Measurements from ENCODE around the gene UROC1.

The UROC1 gene

DNA sequence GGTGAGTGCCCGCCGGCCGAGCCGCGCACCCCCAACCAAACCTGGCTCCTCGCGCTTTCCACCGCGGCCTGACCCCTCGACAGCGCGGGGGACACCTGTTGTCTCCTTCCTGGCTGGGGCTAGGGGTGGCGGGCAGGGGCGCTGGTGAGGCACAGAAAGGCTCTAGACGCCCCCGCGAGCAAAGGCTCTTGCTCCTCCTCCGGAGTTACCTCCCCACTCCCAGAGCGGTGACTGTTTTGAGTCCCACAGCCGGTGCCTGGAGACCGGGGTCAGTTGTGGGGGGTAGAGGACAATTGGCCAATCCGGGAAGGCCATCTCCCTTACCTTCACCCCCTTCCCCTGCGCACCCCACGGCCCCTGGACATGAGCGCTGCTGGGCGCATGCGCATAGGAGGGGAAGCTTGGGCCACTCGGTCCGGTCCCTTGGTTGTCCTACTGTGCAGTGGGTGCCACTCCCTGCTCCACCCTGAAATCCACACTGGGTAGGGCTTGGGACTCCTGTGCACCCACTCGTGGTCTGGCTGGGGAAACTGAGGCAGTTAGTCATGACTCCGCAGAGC is 6.9 kb upstream of the UROC1 start:
- no peaks in the 10 kb centered on the region for H3K9me3 ChIP-seq (ENCODE audit: control insufficient read depth in 1 of 2, low read length in 2 of 2)
- peaks cover 3 to 8% of the 10 kb centered on the region in 2 donors for H3K27me3 ChIP-seq (ENCODE audit: control insufficient read depth in 1 of 2, insufficient read depth in 2 of 2, low read length in 2 of 2)
- peak overlapping the region in 1 of 2 donors; percentile 41 for H3K9ac ChIP-seq (ENCODE audit: low read depth in 1 of 2, low read length in 2 of 2)
- H3K4me3 ChIP-seq (ENCODE audit: low read depth in 1 of 2, low read length in 2 of 2): peak overlapping the region; percentile 61 to 68
- no peak overlapping the region for H3K27ac ChIP-seq (ENCODE audit: low read depth, low read length)
- H3K36me3 ChIP-seq (ENCODE audit: control insufficient read depth in 1 of 2, insufficient read depth in 2 of 2, low read length in 2 of 2): no peaks in the 10 kb centered on the region
- H3K4me1 ChIP-seq (ENCODE audit: control insufficient read depth in 1 of 2, insufficient read depth in 2 of 2, low read length in 2 of 2): peaks cover 14 to 20% of the 10 kb centered on the region in 2 donors

DNA sequence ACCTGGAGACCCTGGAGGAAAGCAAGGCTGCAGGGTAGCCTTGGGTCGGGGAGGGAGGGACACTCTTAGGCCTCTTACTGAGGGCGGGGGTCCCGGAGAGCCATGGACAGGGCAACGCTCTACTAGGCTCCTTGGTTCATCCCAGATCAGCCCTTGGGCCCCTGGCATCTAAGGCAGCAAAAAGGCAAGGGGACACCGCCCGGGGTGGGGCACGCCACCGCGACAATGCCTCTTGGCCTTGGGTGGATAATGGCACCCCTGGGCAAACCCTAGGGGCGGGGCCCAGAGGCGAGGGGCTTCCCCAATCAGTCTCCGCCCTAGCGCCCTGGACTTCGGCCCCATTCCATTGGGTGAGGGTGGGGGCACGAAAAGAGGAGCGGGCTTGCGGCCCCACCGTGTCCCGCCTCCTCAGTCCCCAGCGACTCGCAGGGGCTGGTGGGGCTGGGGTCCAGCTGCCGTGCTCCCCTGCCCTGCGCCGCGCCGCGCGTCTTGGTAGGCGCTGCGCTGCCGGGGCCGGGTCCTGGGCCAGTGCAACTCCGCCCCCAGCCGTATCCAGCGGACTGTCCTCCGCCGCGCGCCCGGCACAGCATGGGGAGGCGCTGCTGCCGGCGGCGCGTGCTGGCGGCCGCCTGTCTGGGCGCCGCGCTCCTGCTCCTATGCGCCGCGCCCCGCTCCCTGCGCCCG is 6.3 kb upstream of the UROC1 start, which contains the start of gene CHST13:
CHST13 (plus strand) TSS at position 411 of the 684 bp plus-strand sequence; CDS start at position 589, 178 bp downstream.
- Histone ChIP-seq H3K4me3 (ENCODE audit: low read depth in 1 of 2, low read length in 2 of 2) (peak within 1 kb of the TSS; percentile 61 to 68), H3K4me1 (ENCODE audit: control insufficient read depth in 1 of 2, insufficient read depth in 2 of 2, low read length in 2 of 2) (peaks cover 14 to 16% of the 10 kb centered on the region in 2 donors), H3K27ac (ENCODE audit: low read depth, low read length) (no peak within 1 kb of the TSS)

DNA sequence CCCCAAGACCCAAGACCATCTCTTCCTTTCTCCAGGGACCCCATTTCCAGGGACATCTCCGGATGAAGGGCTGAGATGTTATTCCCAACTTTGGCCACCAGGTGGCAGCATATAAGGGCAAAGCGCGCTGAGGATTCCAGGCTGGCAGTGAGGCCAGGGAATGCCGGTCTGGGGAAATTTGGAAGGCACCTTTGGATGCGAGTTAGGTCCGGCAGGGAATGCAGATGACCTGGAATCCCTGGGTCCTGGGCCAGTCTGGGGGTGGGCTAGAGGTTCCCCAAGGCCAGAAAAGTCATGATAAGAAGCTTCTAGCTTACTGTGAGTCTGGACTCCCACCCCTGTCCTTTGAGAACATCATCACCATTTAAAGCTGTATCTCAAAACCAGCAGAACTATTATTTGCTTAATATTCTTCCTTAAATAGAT is 4.8 kb upstream of the UROC1 start:
- H3K4me1 ChIP-seq (ENCODE audit: control insufficient read depth in 1 of 2, insufficient read depth in 2 of 2, low read length in 2 of 2): peaks cover 9 to 14% of the 10 kb centered on the region in 2 donors
- H3K9ac ChIP-seq (ENCODE audit: low read depth in 1 of 2, low read length in 2 of 2): no peak overlapping the region
- H3K27me3 ChIP-seq (ENCODE audit: control insufficient read depth in 1 of 2, insufficient read depth in 2 of 2, low read length in 2 of 2): peaks cover 3 to 8% of the 10 kb centered on the region in 2 donors
- H3K27ac ChIP-seq (ENCODE audit: low read depth, low read length): no peak overlapping the region
- H3K4me3 ChIP-seq (ENCODE audit: low read depth in 1 of 2, low read length in 2 of 2): no peak overlapping the region
- H3K36me3 ChIP-seq (ENCODE audit: control insufficient read depth in 1 of 2, insufficient read depth in 2 of 2, low read length in 2 of 2): no peaks in the 10 kb centered on the region
- H3K9me3 ChIP-seq (ENCODE audit: control insufficient read depth in 1 of 2, low read length in 2 of 2): no peaks in the 10 kb centered on the region

More for the DNA sequence above, 6.3 kb upstream of the UROC1 start, which contains the start of gene CHST13:
- Histone ChIP-seq H3K36me3 (ENCODE audit: control insufficient read depth in 1 of 2, insufficient read depth in 2 of 2, low read length in 2 of 2) (no peaks in the 10 kb centered on the region), H3K9me3 (ENCODE audit: control insufficient read depth in 1 of 2, low read length in 2 of 2) (no peaks in the 10 kb centered on the region), H3K9ac (ENCODE audit: low read depth in 1 of 2, low read length in 2 of 2) (peak within 1 kb of the TSS in 1 of 2 donors; percentile 41), H3K27me3 (ENCODE audit: control insufficient read depth in 1 of 2, insufficient read depth in 2 of 2, low read length in 2 of 2) (peaks cover 3 to 8% of the 10 kb centered on the region in 2 donors)

DNA sequence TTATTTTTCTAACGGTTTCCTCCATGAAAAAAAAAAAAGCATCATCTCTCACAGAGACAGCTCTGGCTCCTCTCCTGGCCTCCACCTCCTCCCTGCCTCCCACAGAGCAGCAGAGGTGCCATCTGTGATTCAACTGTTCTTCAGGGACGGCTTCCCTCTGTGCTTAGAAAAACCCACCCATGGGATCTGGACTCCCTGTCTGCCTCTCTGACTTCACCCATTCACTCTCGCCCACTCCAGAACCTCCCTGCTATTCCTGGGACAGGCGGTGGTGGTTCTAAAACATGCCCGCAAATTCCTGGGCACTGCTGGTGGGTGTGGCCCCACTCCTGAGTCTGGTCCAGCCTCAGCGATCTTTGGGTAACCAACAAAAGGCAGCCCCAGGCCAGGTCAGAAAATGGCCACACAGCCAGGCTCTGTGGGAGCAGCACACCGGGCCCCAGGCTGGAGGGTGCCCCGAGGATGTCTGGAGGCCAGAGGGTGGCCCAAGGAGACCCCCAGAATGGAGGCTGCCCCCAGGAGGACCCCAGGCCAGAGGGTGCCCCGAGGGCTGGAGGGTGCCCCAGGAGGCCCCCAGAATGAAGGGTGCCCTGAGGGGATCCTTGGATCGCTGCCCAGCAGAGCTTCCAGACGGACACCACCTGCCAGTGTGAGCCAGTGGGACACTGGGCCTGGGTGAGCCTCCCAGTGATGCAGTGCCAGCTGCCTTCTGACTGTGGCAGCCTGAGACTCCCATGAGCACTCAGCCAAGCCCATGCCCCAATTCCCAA is 3.7 kb upstream of the UROC1 start:
- Histone ChIP-seq H3K27ac (ENCODE audit: low read depth, low read length) (no peak overlapping the region), H3K36me3 (ENCODE audit: control insufficient read depth in 1 of 2, insufficient read depth in 2 of 2, low read length in 2 of 2) (no peaks in the 10 kb centered on the region), H3K9me3 (ENCODE audit: control insufficient read depth in 1 of 2, low read length in 2 of 2) (no peaks in the 10 kb centered on the region), H3K4me3 (ENCODE audit: low read depth in 1 of 2, low read length in 2 of 2) (no peak overlapping the region), H3K4me1 (ENCODE audit: control insufficient read depth in 1 of 2, insufficient read depth in 2 of 2, low read length in 2 of 2) (peaks cover 9 to 14% of the 10 kb centered on the region in 2 donors), H3K9ac (ENCODE audit: low read depth in 1 of 2, low read length in 2 of 2) (no peak overlapping the region), H3K27me3 (ENCODE audit: control insufficient read depth in 1 of 2, insufficient read depth in 2 of 2, low read length in 2 of 2) (peaks cover 3 to 8% of the 10 kb centered on the region in 2 donors)

DNA sequence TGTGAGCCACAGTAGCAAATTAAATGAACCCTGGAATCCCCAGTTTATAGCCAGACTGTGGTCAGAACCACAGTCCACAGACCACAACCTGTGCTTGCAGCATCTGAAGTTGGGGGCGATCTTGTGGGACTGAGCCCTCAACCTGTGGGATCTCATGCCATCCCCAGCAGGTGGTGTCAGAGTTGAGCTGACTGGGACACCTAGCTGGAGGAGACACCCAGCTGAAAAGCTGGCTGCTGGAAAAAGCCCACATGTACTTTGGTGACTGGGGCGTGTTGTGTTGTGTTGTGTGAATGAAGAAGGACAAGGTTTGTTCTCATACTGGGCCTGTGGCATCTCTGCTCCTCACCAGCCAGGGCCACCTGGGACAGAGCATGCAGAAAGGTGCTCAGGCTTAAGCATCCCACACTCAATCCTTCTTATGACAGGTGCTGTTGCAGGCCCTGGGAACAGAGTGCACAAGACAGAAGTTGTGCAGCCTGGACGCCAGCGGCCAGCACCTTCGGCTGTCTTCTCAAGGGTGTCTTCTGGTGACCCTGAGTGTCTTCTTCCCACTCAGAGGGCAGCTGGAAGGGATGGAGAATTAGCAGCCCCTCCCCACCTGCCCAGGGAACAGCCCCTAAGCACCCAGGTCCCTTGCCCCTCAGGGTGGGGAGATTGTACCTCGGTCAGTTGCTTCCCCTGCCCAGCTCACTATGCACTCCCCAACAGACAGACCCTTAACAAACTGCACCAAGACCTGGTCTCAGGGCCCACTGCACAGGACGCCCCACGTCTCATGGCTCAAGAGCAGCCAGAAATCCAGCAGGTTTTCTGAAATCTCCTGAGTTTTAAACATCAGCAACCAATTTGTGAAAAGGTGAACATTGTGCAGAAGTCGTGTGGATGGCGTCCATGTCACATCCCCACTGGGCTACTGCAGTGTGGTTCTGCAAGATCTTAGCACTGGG is 2.2 kb upstream of the UROC1 start:
- Histone ChIP-seq H3K4me3 (ENCODE audit: low read depth in 1 of 2, low read length in 2 of 2) (no peak overlapping the region), H3K36me3 (ENCODE audit: control insufficient read depth in 1 of 2, insufficient read depth in 2 of 2, low read length in 2 of 2) (no peaks in the 10 kb centered on the region), H3K9me3 (ENCODE audit: control insufficient read depth in 1 of 2, low read length in 2 of 2) (no peaks in the 10 kb centered on the region), H3K4me1 (ENCODE audit: control insufficient read depth in 1 of 2, insufficient read depth in 2 of 2, low read length in 2 of 2) (peaks cover 8 to 12% of the 10 kb centered on the region in 2 donors), H3K27ac (ENCODE audit: low read depth, low read length) (no peak overlapping the region), H3K9ac (ENCODE audit: low read depth in 1 of 2, low read length in 2 of 2) (no peak overlapping the region), H3K27me3 (ENCODE audit: control insufficient read depth in 1 of 2, insufficient read depth in 2 of 2, low read length in 2 of 2) (peaks cover 3 to 8% of the 10 kb centered on the region in 2 donors)

DNA sequence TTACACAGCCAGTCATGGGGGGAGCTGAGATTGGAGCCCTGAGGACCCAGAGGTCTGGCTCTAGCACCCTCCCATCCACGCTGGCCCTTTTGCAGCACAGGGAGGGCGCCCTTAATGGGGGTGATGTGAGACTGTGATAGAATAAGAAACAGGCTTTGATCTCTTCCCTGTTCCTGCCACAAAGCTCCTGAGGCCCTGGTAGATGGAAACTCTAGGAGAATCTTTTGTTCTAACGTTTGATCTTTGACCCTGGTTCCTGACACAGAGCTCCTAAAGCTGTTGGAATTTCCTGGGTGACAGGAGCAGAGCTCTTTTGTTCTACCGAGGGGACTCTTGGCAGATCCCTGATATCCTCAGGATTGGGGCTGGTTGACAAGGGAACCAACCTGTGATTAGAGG is 1.2 kb upstream of the UROC1 start:
- H3K4me3 ChIP-seq (ENCODE audit: low read depth in 1 of 2, low read length in 2 of 2): no peak overlapping the region
- H3K9me3 ChIP-seq (ENCODE audit: control insufficient read depth in 1 of 2, low read length in 2 of 2): no peaks in the 10 kb centered on the region
- H3K27ac ChIP-seq (ENCODE audit: low read depth, low read length): no peak overlapping the region
- no peak overlapping the region for H3K9ac ChIP-seq (ENCODE audit: low read depth in 1 of 2, low read length in 2 of 2)
- no peaks in the 10 kb centered on the region for H3K36me3 ChIP-seq (ENCODE audit: control insufficient read depth in 1 of 2, insufficient read depth in 2 of 2, low read length in 2 of 2)
- H3K27me3 ChIP-seq (ENCODE audit: control insufficient read depth in 1 of 2, insufficient read depth in 2 of 2, low read length in 2 of 2): peaks cover 3 to 6% of the 10 kb centered on the region in 2 donors
- H3K4me1 ChIP-seq (ENCODE audit: control insufficient read depth in 1 of 2, insufficient read depth in 2 of 2, low read length in 2 of 2): peaks cover 4 to 6% of the 10 kb centered on the region in 2 donors

DNA sequence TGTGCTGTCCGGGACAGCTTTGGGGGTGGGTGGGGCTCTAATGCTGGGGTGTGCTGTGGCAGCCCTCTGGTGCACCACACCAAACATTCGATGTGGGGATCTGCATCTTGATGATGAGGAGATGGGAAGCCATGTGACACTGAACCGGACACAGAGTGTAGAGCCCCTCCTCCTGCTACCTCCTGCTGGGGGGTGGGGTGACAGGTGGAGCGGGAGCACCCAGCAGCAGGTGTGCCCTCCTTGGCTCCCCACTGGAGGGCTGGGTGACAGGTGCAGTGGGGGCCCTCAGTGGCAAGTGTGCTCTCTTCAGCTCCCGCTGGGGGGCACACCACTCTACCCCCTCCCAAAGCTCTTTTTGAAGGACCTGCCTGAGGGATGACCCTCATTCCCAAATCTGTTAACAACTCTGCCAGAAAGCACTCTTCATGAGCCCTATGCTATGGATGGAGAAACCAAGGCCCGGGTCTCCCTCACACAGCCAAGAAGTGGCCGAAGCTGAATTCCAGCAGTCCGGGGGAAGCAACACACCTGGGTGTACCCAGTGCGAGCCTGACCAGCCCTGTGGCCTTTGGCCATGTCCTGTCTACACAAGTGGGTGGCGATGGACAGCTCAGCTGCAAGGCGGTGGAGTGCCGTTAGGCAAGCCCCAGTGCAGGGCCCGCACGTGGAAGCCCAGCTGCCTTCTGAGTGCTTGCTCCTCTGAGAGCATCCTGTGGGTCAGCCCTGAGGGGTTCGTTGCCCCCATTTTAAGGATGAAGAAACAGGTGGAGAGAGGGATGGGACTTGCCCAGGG is 609 bp upstream of the UROC1 start:
- Histone ChIP-seq H3K27me3 (ENCODE audit: control insufficient read depth in 1 of 2, insufficient read depth in 2 of 2, low read length in 2 of 2) (peaks cover 0 to 1% of the 10 kb centered on the region in 2 donors), H3K4me1 (ENCODE audit: control insufficient read depth in 1 of 2, insufficient read depth in 2 of 2, low read length in 2 of 2) (peaks cover 0 to under 1% of the 10 kb centered on the region in 2 donors), H3K9me3 (ENCODE audit: control insufficient read depth in 1 of 2, low read length in 2 of 2) (no peaks in the 10 kb centered on the region), H3K9ac (ENCODE audit: low read depth in 1 of 2, low read length in 2 of 2) (no peak overlapping the region), H3K27ac (ENCODE audit: low read depth, low read length) (no peak overlapping the region), H3K36me3 (ENCODE audit: control insufficient read depth in 1 of 2, insufficient read depth in 2 of 2, low read length in 2 of 2) (no peaks in the 10 kb centered on the region), H3K4me3 (ENCODE audit: low read depth in 1 of 2, low read length in 2 of 2) (no peak overlapping the region)

DNA sequence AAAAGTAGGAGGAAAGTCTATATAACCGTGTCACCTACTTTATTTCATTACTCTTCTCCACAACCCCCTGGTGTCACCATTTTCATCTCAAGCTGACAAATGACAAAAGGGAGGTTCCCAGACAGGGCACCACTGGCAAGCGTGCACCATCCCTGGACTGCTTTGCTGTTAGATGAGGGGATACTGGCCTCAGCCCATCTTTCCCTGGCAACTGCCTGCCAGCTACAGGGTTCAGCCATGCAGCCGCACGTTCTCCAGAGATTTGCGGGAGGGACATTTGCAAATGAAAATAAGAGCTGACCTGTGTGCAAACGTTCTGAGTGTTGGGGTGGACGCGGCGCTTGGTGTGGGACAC is 660 bp downstream of the UROC1 start:
- Histone ChIP-seq H3K4me3 (ENCODE audit: low read depth in 1 of 2, low read length in 2 of 2) (no peak overlapping the region), H3K9me3 (ENCODE audit: control insufficient read depth in 1 of 2, low read length in 2 of 2) (no peaks in the 10 kb centered on the region), H3K36me3 (ENCODE audit: control insufficient read depth in 1 of 2, insufficient read depth in 2 of 2, low read length in 2 of 2) (no peaks in the 10 kb centered on the region), H3K27ac (ENCODE audit: low read depth, low read length) (no peak overlapping the region), H3K9ac (ENCODE audit: low read depth in 1 of 2, low read length in 2 of 2) (no peak overlapping the region), H3K4me1 (ENCODE audit: control insufficient read depth in 1 of 2, insufficient read depth in 2 of 2, low read length in 2 of 2) (no peaks in the 10 kb centered on the region), H3K27me3 (ENCODE audit: control insufficient read depth in 1 of 2, insufficient read depth in 2 of 2, low read length in 2 of 2) (no peaks in the 10 kb centered on the region)

Data from duodenal mucosa (tissue), 2 donors.